HG03558 (cell line): ENCODE data around the gene ANKRD40.

Source experiments
- ATAC-seq: cut with Tn5 transposase; IDR thresholded peaks from one replicate; pipeline ENCODE4 v1.9.1; 2021; ENCODE audit warnings: moderate number of reproducible peaks; ENCODE audit not compliant: unreplicated experiment; ENCODE audit errors: extremely low read depth

The ANKRD40 gene

DNA sequence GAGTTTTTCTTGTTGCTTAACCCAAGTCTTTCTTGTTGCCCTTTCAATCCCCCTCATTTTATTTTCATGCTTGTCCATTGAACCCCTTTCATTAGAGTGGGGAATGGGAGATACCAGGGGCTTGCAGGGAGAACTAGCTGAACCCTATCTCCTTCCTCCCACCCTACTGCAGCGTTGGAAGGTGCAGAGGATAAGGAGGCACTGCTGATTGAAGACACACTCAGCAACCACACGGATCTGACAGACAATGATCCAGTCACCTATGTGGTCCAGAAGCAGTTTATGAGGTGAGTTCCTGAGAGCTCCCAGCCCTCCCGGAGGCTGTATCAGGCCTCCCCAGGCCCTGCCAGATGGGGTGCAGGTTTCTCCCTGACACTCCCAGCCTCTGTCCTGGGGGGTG is 32.5 kb downstream of the ANKRD40 start:
- no peak for ATAC-seq

GRCh38 chr17:50672831-50673551 is 34.7 kb downstream of the ANKRD40 start:
- no peak for ATAC-seq

- no peak for ATAC-seq
Observed at GRCh38 chr17:50672071-50672470, 35.6 kb downstream of the ANKRD40 start.

DNA sequence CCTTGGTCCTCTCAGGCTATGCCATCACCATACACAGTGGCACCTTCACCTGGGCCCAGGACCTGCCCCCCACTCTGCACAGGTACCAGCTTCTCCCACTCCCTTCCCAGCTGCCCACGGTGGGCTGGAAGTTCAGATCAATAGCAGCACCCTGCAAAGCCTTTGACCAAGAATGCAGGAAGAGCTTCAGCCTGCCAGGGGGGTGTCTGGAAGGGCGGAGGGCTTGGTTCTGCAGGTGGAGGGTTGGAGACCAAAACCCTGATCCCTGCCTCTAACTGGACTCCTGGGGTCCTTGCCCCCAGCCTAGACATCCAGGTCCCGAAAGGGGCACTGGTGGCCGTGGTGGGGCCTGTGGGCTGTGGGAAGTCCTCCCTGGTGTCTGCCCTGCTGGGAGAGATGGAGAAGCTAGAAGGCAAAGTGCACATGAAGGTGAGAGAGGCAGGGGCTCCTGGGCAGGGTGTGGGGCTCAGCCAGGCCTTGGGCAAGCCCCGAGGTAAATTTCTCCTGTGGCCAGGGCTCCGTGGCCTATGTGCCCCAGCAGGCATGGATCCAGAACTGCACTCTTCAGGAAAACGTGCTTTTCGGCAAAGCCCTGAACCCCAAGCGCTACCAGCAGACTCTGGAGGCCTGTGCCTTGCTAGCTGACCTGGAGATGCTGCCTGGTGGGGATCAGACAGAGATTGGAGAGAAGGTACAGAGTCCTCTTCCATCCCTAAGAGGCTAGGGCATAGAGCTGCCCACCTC is 38.7 kb downstream of the ANKRD40 start:
- ATAC-seq: no peak

GRCh38 chr17:50668025-50668837 is 39.5 kb downstream of the ANKRD40 start:
- ATAC-seq: no peak

DNA sequence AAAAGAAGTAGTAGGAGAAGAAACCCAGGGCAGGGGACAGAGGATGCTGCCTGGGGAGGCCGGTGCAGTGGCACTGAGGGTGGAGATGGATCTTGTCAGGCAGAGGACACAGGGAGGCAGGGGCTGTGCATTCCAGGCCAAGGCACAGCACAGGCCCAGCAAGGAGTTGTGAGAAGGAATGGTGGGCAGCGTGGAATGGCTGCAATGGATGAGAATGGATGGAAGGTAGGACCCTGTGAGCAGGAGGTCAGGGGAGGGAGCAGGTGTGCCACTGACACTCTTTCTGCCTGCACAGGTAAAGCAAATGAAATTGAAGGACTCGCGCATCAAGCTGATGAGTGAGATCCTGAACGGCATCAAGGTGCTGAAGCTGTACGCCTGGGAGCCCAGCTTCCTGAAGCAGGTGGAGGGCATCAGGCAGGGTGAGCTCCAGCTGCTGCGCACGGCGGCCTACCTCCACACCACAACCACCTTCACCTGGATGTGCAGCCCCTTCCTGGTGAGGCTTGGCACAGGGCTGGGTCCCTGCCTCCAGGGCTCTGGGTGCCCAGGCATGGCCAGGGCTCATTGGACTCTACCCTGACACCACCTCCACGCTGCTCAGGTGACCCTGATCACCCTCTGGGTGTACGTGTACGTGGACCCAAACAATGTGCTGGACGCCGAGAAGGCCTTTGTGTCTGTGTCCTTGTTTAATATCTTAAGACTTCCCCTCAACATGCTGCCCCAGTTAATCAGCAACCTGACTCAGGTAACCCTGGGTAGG is 40.3 kb downstream of the ANKRD40 start:
- ATAC-seq: no peak

- ATAC-seq: no peak
Observed at GRCh38 chr17:50666316-50666715, 41.4 kb downstream of the ANKRD40 start.

- ATAC-seq: no peak
Observed at GRCh38 chr17:50665838-50666237, 41.9 kb downstream of the ANKRD40 start.

GRCh38 chr17:50664788-50665458 is 42.8 kb downstream of the ANKRD40 start:
- ATAC-seq: no peak

DNA sequence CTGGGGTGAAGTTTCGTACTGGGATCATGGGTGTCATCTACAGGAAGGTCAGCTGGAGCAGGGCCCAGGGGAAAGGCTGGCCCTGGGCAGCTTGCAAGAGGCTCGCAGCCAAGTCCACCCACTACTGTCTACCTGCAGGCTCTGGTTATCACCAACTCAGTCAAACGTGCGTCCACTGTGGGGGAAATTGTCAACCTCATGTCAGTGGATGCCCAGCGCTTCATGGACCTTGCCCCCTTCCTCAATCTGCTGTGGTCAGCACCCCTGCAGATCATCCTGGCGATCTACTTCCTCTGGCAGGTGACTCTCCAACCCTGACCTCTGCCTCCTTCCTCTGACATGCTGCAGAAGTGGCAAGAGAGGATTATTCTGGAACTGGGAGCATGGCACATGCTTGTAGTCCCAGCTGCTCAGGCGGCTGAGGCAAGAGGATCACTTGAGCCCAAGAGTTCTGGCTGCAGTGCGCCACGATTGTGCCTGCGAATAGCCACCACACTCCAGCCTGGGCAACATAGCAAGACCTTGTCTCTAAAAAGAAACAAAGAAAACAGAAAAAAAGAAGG is 43.8 kb downstream of the ANKRD40 start:
- no peak for ATAC-seq

- ATAC-seq: no peak
Observed at GRCh38 chr17:50662632-50663225, 45.0 kb downstream of the ANKRD40 start.

GRCh38 chr17:50661795-50662391 is 45.8 kb downstream of the ANKRD40 start:
- no peak for ATAC-seq

DNA sequence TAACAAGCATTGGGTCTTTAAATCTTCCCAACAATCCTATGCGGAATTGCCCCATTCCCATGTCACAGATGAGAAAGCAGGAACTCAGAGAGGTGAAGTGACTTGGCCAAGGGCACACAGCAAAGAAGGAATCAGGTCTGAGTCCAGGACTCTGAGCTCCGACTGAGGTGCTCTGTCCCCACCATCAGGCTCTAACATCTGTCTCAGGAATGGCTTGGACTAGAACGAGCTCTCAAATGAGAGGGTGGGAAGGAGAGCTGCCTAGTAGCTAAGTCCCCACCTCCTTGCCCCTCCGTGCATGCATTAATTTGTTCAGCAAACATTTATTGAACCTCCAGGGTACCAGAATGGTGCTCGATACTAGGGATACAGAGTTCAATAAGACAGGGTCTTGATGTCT is 46.4 kb downstream of the ANKRD40 start:
- no peak for ATAC-seq

- no peak for ATAC-seq
Observed at GRCh38 chr17:50660887-50661345, 46.8 kb downstream of the ANKRD40 start.

DNA sequence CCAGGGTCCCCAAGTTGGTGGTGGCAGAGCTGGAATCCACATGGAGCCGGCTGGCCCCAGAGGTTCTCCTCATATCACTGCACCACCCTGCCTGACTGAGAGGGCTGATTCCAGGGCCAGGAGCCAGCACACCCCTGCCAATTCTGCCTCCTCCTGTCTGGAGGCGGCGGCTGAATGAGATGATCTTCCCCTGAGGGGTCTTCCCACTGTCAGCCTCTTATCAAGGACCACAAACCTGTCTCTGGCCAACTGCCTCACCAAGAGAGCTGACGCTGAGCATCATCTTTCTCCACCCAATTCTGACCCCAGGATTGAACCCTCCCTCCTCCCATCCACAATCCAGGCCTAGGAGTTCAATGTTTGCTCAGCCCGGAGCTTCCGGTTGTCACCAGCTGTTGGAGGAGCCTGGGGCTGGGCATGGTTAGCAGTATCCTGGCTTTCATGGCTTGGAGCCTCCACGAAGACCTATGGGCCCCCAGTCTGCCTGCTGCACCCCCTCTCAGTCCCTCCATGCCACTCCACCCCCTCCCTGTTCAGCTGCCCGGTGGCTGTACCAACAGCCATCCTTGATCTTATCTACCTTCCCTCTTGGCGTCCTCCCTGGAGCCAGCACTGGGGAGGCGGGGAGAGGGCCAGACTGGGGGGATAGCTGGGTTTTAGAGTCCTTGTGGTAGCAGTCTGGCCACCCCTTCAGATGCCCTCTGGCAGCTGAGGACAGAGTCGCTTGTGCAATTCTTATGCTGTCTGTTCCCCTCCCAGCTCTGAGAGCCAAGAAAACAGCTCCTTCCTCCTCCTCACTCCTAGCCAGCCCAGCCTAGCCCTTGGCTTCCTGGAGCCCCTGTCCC is 47.5 kb downstream of the ANKRD40 start:
- ATAC-seq: no peak

- no peak for ATAC-seq
Observed at GRCh38 chr17:50659179-50659578, 48.5 kb downstream of the ANKRD40 start.

GRCh38 chr17:50658616-50659015 is 49.1 kb downstream of the ANKRD40 start:
- no peak for ATAC-seq

- no peak for ATAC-seq
Observed at GRCh38 chr17:50657627-50658026, 50.1 kb downstream of the ANKRD40 start.
